ENCODE results near the gene EOLA2. TPM values are rescaled to one million over a fixed set of nuclear protein-coding genes. Genes with fewer than 3 reads are reported as not detected.
"Not testable (repeated sequence)": the region's sequence is repeated elsewhere in the genome, so short reads cannot be mapped to it uniquely, and the experiment has no call there.

The EOLA2 gene
- total RNA-seq, 2 experiments from 2014 or later: 28.1 to 28.4 TPM

- H3K36me3 Mint-ChIP-seq (ENCODE audit: low read depth): no peaks in the 10 kb centered on the region
- no peak overlapping the region for H3K4me3 Mint-ChIP-seq
- CTCF ChIA-PET: no interaction called here
- no peak overlapping the region for H3K27ac Mint-ChIP-seq
- intact Hi-C loops (cut with micrococcal nuclease): no loop called here
- peak; percentile 34 for DNase-seq
- H3K4me1 Mint-ChIP-seq (ENCODE audit: low read depth): peaks cover 5% of the 10 kb centered on the region
- peaks cover 5% of the 10 kb centered on the region for H3K9me3 Mint-ChIP-seq
- H3K27me3 Mint-ChIP-seq (ENCODE audit: low read depth): peaks cover 8% of the 10 kb centered on the region
Measured at GRCh38 chrX:149898554-149898953, 39.7 kb downstream of the EOLA2 start.

- H3K27ac Mint-ChIP-seq; DNase-seq; H3K36me3 Mint-ChIP-seq (ENCODE audit: low read depth); H3K4me1 Mint-ChIP-seq (ENCODE audit: low read depth); H3K4me3 Mint-ChIP-seq; H3K9me3 Mint-ChIP-seq; CTCF ChIA-PET; H3K27me3 Mint-ChIP-seq (ENCODE audit: low read depth); intact Hi-C loops (cut with micrococcal nuclease): not testable (repeated sequence)
Measured at GRCh38 chrX:149890828-149891227, 47.5 kb downstream of the EOLA2 start.

Other genes starting within 250 kb of the EOLA2 start
- gene MAGEA11, start 226.4 kb downstream of the EOLA2 start, total RNA-seq: not detected
- gene HSFX1, start 164.4 kb downstream of the EOLA2 start, total RNA-seq: under 1 TPM; 0.10 to 0.27 TPM
- not detected for gene MAGEA9, start 156.6 kb downstream of the EOLA2 start, total RNA-seq
- not detected for gene MAGEA8, start 57.3 kb downstream of the EOLA2 start, total RNA-seq
- not detected for gene HSFX4, start 8.9 kb downstream of the EOLA2 start, total RNA-seq

Data from activated naive CD4-positive, alpha-beta T cell treated with anti-CD3 and anti-CD28 coated beads for 36 hours (primary cell).